Measurements from ENCODE around the gene DCP2. TPM values are rescaled to one million over a fixed set of nuclear protein-coding genes. Genes with fewer than 3 reads are reported as not detected.
"Not testable (repeated sequence)": the region's sequence is repeated elsewhere in the genome, so short reads cannot be mapped to it uniquely, and the experiment has no call there.

Gene DCP2
- 16.7 TPM for total RNA-seq

- peak; percentile 97 for ATAC-seq
These were observed at the start of gene DCP2 for GRCh38 chr5:112976432-112977309. Gene DCP2 (plus strand): TSS chr5:112976798. CDS start chr5:112976934, 136 bp downstream.

GRCh38 chr5:112929336-112930081, 47.1 kb upstream of the DCP2 start:
- DNase-seq (ENCODE audit: low spot score) (no peak), ATAC-seq (no peak)

More at GRCh38 chr5:112976432-112977309, at the start of gene DCP2:
- peak; percentile 94 for DNase-seq (ENCODE audit: low spot score)

- no peak for DNase-seq (ENCODE audit: low spot score)
These were observed 46.6 kb upstream of the DCP2 start for GRCh38 chr5:112930082-112930344.

GRCh38 chr5:112931473-112931872, 45.1 kb upstream of the DCP2 start:
- no peak for DNase-seq (ENCODE audit: low spot score)
- no peak for ATAC-seq

More at GRCh38 chr5:112930082-112930344, 46.6 kb upstream of the DCP2 start:
- no peak for ATAC-seq

DNA sequence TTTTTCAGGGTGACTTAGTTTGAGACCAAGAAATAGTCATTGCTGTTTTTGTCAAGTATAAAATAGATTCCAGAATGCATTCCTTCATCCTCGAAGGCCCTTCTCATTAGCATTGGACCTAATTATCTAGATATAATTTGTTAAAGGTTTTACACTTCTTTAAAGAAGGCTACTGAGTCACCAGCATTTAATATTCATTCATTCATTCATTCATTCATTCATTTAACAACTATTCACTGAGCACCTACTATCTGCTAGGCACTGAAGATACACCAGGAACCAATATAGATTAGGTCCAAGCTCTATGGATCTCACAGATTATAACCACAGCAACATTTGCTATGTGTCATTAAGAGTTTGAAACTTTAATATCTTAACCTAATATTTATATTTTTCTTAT, 43.5 kb upstream of the DCP2 start:
- ATAC-seq (no peak), DNase-seq (ENCODE audit: low spot score) (no peak)

- no peak for DNase-seq (ENCODE audit: low spot score)
- ATAC-seq = no peak
These were observed 42.8 kb upstream of the DCP2 start for GRCh38 chr5:112933651-112934365.

GRCh38 chr5:112934366-112934663, 42.3 kb upstream of the DCP2 start:
- no peak for DNase-seq (ENCODE audit: low spot score)
- no peak for ATAC-seq

- DNase-seq (ENCODE audit: low spot score) (no peak), ATAC-seq (no peak)
These were observed 40.9 kb upstream of the DCP2 start for GRCh38 chr5:112935675-112936074.

DNA sequence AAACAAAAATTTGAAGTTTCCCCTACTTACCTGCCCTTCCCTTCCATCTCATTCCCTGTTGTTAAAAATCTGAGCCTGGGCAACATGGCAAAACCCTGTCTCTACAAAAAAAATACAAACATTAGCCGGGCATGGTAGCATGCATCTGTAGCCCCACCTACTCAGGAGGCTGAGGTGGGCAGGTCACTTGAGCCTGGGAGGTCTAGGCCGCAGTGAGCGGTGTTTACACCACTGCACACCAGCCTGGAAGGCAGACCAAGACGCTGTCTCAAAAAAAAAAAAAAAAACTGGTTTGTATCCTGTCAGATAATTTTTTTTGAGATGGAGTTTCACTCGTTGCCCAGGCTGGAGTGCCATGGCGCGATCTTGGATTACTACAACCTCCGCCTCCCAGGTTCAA, 38.3 kb upstream of the DCP2 start:
- DNase-seq (ENCODE audit: low spot score) (no peak), ATAC-seq (no peak)

DNA sequence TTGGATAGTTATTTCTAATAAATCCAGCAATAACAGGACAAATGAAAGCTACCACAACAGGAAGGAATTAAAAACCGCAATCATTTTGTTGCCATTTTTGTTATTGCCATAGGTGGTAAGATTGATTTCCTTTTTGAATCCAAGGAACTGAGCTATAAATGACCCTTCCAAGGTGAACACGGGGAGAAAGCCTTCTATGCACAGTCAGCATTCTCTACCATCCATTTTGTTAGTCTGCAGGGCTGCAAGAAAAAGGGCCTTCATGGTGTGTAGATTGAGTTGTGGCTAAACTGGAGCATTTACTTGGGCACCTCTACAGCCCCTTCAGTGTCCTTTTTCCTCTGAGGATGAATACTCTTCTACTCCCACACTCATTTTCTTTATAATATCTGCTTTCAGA, 35.9 kb upstream of the DCP2 start:
- ATAC-seq (no peak), DNase-seq (ENCODE audit: low spot score) (no peak)

GRCh38 chr5:112948458-112948857, 28.1 kb upstream of the DCP2 start:
- ATAC-seq (no peak), DNase-seq (ENCODE audit: low spot score) (no peak)

- no peak for ATAC-seq
- no peak for DNase-seq (ENCODE audit: low spot score)
These were observed 25.4 kb upstream of the DCP2 start for GRCh38 chr5:112951124-112951702.

- DNase-seq (ENCODE audit: low spot score) = no peak
- no peak for ATAC-seq
These were observed 20.0 kb upstream of the DCP2 start for GRCh38 chr5:112956606-112957005.

GRCh38 chr5:112957036-112957808, 19.4 kb upstream of the DCP2 start:
- DNase-seq (ENCODE audit: low spot score) (no peak), ATAC-seq (peak; percentile 40)

DNA sequence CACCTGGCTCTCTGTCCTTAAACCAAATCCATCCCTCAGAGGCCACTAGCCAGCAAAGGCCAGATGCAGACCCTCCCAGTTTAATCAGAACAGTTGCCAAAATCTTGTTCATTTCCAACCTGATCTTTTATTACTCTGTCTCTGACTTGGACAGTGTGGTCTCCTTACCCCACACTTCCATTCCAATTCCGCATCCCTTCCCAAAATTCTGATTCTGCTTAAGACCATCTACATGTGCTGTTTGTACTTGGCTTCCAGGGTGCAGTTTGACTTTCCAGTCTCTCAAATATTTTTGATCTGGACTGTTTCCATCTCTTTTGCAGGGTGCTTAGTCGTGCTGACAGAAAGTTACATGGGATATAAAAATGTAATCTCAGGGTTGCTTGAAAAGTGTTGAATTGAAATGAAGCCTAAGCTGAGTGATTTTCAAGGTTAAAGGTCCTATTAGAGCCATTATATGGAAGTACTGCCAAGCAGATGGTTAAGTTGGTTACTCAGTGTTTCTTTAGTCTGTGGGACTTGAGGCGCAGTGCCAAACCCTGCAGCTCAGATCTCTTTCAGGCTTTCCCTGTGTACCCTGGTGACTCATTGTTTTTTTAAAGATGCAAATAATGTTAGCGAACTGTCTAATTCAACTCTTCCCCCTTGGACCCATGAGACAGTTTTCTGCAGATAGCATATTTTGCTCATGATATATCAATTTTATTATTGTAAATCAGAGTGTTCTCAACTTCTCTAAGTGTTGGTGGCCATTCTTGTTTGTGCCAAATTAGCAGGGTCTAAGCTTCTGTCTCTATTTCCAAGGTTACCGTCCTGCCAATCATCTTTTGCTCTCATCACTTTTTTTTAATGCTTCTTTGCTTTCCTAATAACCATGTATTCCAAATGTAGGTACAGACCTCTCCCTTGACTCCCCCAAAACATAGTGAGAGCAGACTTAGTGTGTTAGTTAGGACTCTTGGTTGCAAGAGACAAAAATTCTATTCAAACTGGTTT, 18.2 kb upstream of the DCP2 start:
- ATAC-seq (peak; percentile 82), DNase-seq (ENCODE audit: low spot score) (peak; percentile 51)

- DNase-seq (ENCODE audit: low spot score); ATAC-seq: not testable (repeated sequence)
These were observed 16.7 kb upstream of the DCP2 start for GRCh38 chr5:112959872-112960271.

- DNase-seq (ENCODE audit: low spot score) (no peak), ATAC-seq (no peak)
These were observed 16.3 kb upstream of the DCP2 start for GRCh38 chr5:112960315-112960714.

DNA sequence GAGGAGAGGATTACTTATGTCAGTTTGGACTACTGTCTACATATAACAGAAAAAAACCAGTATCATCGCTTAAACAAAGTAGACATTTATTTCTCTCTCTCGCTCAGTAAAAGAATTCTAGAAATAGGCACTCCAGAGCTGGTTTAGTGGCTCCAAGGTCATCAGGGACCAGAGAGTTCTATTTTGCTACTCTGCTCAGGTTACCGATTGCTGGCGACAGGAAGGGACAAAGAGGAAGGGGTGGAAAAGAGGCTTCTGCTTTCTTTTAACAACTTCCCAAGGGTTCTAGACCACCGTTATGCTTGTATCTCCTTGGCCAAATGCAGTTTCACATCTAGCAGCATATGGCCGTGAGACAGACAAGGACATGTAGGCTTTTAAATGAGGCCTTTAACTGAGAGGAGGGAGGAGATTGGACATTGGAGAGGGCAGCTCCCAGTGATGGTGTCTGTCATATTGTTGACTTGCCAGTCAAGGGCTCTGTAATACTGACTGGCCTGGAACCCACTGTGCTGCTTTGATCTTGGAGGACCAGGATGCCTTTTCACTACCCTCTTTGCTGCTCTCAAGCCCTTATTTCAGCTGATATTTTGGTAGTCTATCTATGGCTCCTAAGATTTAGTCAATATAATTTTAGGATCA, 15.6 kb upstream of the DCP2 start:
- ATAC-seq = no peak
- DNase-seq (ENCODE audit: low spot score) = no peak

GRCh38 chr5:112963374-112963733, 13.2 kb upstream of the DCP2 start:
- ATAC-seq = not testable (repeated sequence)

More at GRCh38 chr5:112963374-112963733, 13.2 kb upstream of the DCP2 start:
- not testable (repeated sequence) for DNase-seq (ENCODE audit: low spot score)
